SK-N-SH (cell line): ENCODE measurements around the gene EPB41L5. TPM values are rescaled to one million over a fixed set of nuclear protein-coding genes. Genes with fewer than 3 reads are reported as not detected.

Experiments used
- CTCF ChIA-PET: fragments of 300-600, 350-600 bp; formaldehyde crosslinking; extraction: SDS; loops from one replicate; lab custom pipeline; 2021; lab: Yijun Ruan, JAX
- POLR2A ChIA-PET: fragments of 350-600 bp; sonication (Branson Sonifier 250); formaldehyde crosslinking; extraction: SDS; loops from one replicate; lab custom pipeline; 2020; ENCODE audit warnings: antibody characterized with exemption, inconsistent platforms; lab: Yijun Ruan, JAX
- DNase-seq: peaks from one replicate; pipeline ENCODE4 v3.0.0; 2012
- H2AFZ ChIP-seq: fragments of 200-600 bp; sonication (generic); 2 replicates; pipeline ENCODE4 v1.8.1; 2016; ENCODE audit warnings: antibody characterized with exemption, mild to moderate bottlenecking, low read depth
- H3F3A ChIP-seq: fragments of 200-600 bp; sonication (generic); replicated peaks from 2 replicates; pipeline ENCODE3; 2016; ENCODE audit warnings: antibody characterized with exemption, mild to moderate bottlenecking; ENCODE audit not compliant: insufficient read depth
- H3K27ac ChIP-seq, 2 experiments: fragments of 200-500 bp in 1 of 2; fragments of 200-600 bp in 1 of 2; sonication (Bioruptor generic) in 1 of 2; sonication (generic), shearing (Covaris generic) in 1 of 2; 2 replicates each; pipeline versions ENCODE4 v1.5.1 to v1.6.1; 2014 to 2016; ENCODE audit warnings: low read depth in 2 of 2, inconsistent platforms in 1 of 2, low read length in 1 of 2, mild to moderate bottlenecking in 1 of 2, mixed read lengths in 1 of 2
- H3K27me3 ChIP-seq: fragments of 200-600 bp; sonication (generic), shearing (Covaris generic); 2 replicates; pipeline ENCODE4 v1.6.1; 2016; ENCODE audit warnings: mixed run types; ENCODE audit not compliant: insufficient read depth
- H3K36me3 ChIP-seq, 2 experiments: fragments of 200-500 bp in 1 of 2; fragments of 200-600 bp in 1 of 2; sonication (Bioruptor generic) in 1 of 2; sonication (generic) in 1 of 2; replicated peaks in 1 of 2; 2 replicates each; pipeline versions ENCODE3 to v1.5.1; 2014 to 2016; ENCODE audit warnings: low read length in 1 of 2, mild to moderate bottlenecking in 1 of 2; ENCODE audit not compliant: insufficient read depth in 2 of 2, control insufficient read depth in 1 of 2
- H3K4me1 ChIP-seq, 2 experiments: fragments of 200-500 bp in 1 of 2; fragments of 200-600 bp in 1 of 2; sonication (Bioruptor generic) in 1 of 2; sonication (generic), shearing (Covaris generic) in 1 of 2; 2 replicates each; pipeline versions ENCODE4 v1.5.1 to v1.6.1; 2014 to 2016; ENCODE audit warnings: low read depth in 1 of 2, low read length in 1 of 2, mixed run types in 1 of 2; ENCODE audit not compliant: insufficient read depth in 2 of 2, control insufficient read depth in 1 of 2
- H3K4me2 ChIP-seq: fragments of 200-600 bp; sonication (generic), shearing (Covaris generic); 2 replicates; pipeline ENCODE4 v1.6.1; 2017; ENCODE audit warnings: mixed run types
- H3K4me3 ChIP-seq, 2 experiments: fragments of 200-500 bp in 1 of 2; fragments of 200-600 bp in 1 of 2; sonication (Bioruptor generic) in 1 of 2; sonication (generic), shearing (Covaris generic) in 1 of 2; 2 replicates each; pipeline versions ENCODE4 v1.5.1 to v1.8.1; 2014 to 2016; ENCODE audit warnings: low read depth in 2 of 2, inconsistent platforms in 1 of 2, low read length in 1 of 2, mild to moderate bottlenecking in 1 of 2, mixed read lengths in 1 of 2, moderate library complexity in 1 of 2
- H3K79me2 ChIP-seq: fragments of 200-600 bp; sonication (generic); 2 replicates; pipeline ENCODE4 v1.8.1; 2017; ENCODE audit warnings: mild to moderate bottlenecking; ENCODE audit not compliant: insufficient read depth
- H3K9ac ChIP-seq: fragments of 200-600 bp; sonication (generic); 2 replicates; pipeline ENCODE4 v1.6.1; 2017; ENCODE audit warnings: mixed run types
- H3K9me2 ChIP-seq: fragments of 200-600 bp; sonication (generic); 2 replicates; pipeline ENCODE4 v1.6.1; 2017; ENCODE audit warnings: mixed run types
- H3K9me3 ChIP-seq: fragments of 200-600 bp; sonication (generic); 2 replicates; pipeline ENCODE4 v1.6.1; 2017; ENCODE audit warnings: mixed run types, mild to moderate bottlenecking, moderate library complexity
- H4K20me1 ChIP-seq: fragments of 200-600 bp; sonication (generic); 2 replicates; pipeline ENCODE4 v1.6.1; 2017; ENCODE audit warnings: mild to moderate bottlenecking, mixed run types; ENCODE audit not compliant: insufficient read depth
- CHD2 ChIP-seq: fragments of 150-350 bp; IDR thresholded peaks from 2 replicates; pipeline ENCODE4 v1.6.1; 2018; ENCODE audit warnings: low read length; ENCODE audit not compliant: partially characterized antibody
- ELF1 ChIP-seq: IDR thresholded peaks from 2 replicates; pipeline ENCODE4 v1.4.0; 2012
- FOSL2 ChIP-seq: IDR thresholded peaks from 2 replicates; pipeline ENCODE4 v1.4.0; 2012; ENCODE audit warnings: low read depth, mild to moderate bottlenecking, moderate library complexity, borderline replicate concordance
- FOXJ3 ChIP-seq: sonication (generic); formaldehyde crosslinking; IDR thresholded peaks from 2 replicates; pipeline ENCODE4 v1.5.1; 2020; ENCODE audit warnings: mild to moderate bottlenecking, missing genetic modification reagents
- FOXM1 ChIP-seq: IDR thresholded peaks from 2 replicates; pipeline ENCODE4 v1.4.0; 2012; ENCODE audit warnings: low read depth, mild to moderate bottlenecking
- MEF2A ChIP-seq: IDR thresholded peaks from 2 replicates; pipeline ENCODE4 v1.4.0; 2012; ENCODE audit warnings: low read depth, borderline replicate concordance
- MXI1 ChIP-seq: IDR thresholded peaks from 2 replicates; pipeline ENCODE4 v1.6.1; 2012; ENCODE audit warnings: mild to moderate bottlenecking, low read depth, low read length, improper control_type of control experiment
- NFIC ChIP-seq: IDR thresholded peaks from 2 replicates; pipeline ENCODE4 v1.4.0; 2012; ENCODE audit warnings: borderline replicate concordance
- NRF1 ChIP-seq: IDR thresholded peaks from 2 replicates; pipeline ENCODE4 v1.6.1; 2012; ENCODE audit warnings: low read depth, mild to moderate bottlenecking, low read length
- PBX3 ChIP-seq: IDR thresholded peaks from 2 replicates; pipeline ENCODE4; 2012
- RAD21 ChIP-seq: IDR thresholded peaks from 2 replicates; pipeline ENCODE4 v1.6.1; 2012; ENCODE audit warnings: mild to moderate bottlenecking, low read length
- RFX5 ChIP-seq: IDR thresholded peaks from 2 replicates; pipeline ENCODE4 v1.6.1; 2012; ENCODE audit warnings: mild to moderate bottlenecking, improper control_type of control experiment, low read length
- TAF1 ChIP-seq: IDR thresholded peaks from 2 replicates; pipeline ENCODE4 v1.6.1; 2012; ENCODE audit warnings: low read depth, mild to moderate bottlenecking, low read length, moderate library complexity, borderline replicate concordance
- TCF12 ChIP-seq: IDR thresholded peaks from 2 replicates; pipeline ENCODE4 v1.4.0; 2012
- TEAD4 ChIP-seq: IDR thresholded peaks from 2 replicates; pipeline ENCODE4 v1.4.0; 2012; ENCODE audit warnings: mild to moderate bottlenecking, borderline replicate concordance; ENCODE audit not compliant: insufficient read depth
- WGBS: methylation state at CpG from one replicate; pipeline ENCODE4 v1.1.6; 2017; ENCODE audit warnings: low lambda C conversion rate; 5-methylcytosine and 5-hydroxymethylcytosine counted together
- polyA plus RNA-seq, 3 experiments: library from polyadenylated mRNA; depleted of rRNA; stranded (reverse); fragments of >200 nt; gene quantifications; 2 replicates each; pipeline ENCODE4 v1.2.3, GENCODE V29; 2012
- TF ChIP-seq, protein P1 (sequence below): fragments of 200-600 bp; sonication (generic); IDR thresholded peaks from 2 replicates; pipeline ENCODE4 v1.6.1; 2017; ENCODE audit warnings: antibody characterized with exemption, mild to moderate bottlenecking, moderate library complexity
- TF ChIP-seq, protein P2 (sequence below): fragments of 150-350 bp; IDR thresholded peaks from 2 replicates; pipeline ENCODE4 v1.6.1; 2016; ENCODE audit warnings: mild to moderate bottlenecking, low read depth, low read length

Gene EPB41L5
- polyA plus RNA-seq, 1 of the 3 experiments (the other 2 are of a cell fraction) = 5.3 TPM

GRCh38 chr2:120079647-120080046 is 66.8 kb downstream of the EPB41L5 start:
- no peaks in the 10 kb centered on the region for H3K4me1 ChIP-seq
- ChIA-PET CTCF (interaction anchor here (2.1 kb wide), 1 partner anchor 95 kb away, joined by 7 read pairs; no protein-coding TSS in a partner anchor), POLR2A (no interaction called here)
- H3K79me2 ChIP-seq = no peaks in the 10 kb centered on the region
- WGBS = 93% methylated on average over 2 of the region's 2 CpGs
- no peak overlapping the region for H3K9ac ChIP-seq
- H3K9me2 ChIP-seq = no peaks in the 10 kb centered on the region
- H3K27ac ChIP-seq = no peak overlapping the region
- DNase-seq = no peak
- H2AFZ ChIP-seq = no peak overlapping the region
- H3K4me2 ChIP-seq = no peak overlapping the region
- H3K4me3 ChIP-seq = no peak overlapping the region
- no peaks in the 10 kb centered on the region for H3K27me3 ChIP-seq
- TF ChIP-seq FOXJ3 (CRISPR knock-in tag) = no peak
- TF ChIP-seq RAD21 = no peak
- TF ChIP-seq NFIC = no peak
- TF ChIP-seq FOSL2 = no peak
- no peak for TF ChIP-seq ELF1
- no peak for TF ChIP-seq PBX3
- TF ChIP-seq NRF1 = no peak
- TF ChIP-seq, protein P1, sequence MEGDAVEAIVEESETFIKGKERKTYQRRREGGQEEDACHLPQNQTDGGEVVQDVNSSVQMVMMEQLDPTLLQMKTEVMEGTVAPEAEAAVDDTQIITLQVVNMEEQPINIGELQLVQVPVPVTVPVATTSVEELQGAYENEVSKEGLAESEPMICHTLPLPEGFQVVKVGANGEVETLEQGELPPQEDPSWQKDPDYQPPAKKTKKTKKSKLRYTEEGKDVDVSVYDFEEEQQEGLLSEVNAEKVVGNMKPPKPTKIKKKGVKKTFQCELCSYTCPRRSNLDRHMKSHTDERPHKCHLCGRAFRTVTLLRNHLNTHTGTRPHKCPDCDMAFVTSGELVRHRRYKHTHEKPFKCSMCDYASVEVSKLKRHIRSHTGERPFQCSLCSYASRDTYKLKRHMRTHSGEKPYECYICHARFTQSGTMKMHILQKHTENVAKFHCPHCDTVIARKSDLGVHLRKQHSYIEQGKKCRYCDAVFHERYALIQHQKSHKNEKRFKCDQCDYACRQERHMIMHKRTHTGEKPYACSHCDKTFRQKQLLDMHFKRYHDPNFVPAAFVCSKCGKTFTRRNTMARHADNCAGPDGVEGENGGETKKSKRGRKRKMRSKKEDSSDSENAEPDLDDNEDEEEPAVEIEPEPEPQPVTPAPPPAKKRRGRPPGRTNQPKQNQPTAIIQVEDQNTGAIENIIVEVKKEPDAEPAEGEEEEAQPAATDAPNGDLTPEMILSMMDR = no peak
- no peak for TF ChIP-seq FOXM1
- TF ChIP-seq, protein P2, sequence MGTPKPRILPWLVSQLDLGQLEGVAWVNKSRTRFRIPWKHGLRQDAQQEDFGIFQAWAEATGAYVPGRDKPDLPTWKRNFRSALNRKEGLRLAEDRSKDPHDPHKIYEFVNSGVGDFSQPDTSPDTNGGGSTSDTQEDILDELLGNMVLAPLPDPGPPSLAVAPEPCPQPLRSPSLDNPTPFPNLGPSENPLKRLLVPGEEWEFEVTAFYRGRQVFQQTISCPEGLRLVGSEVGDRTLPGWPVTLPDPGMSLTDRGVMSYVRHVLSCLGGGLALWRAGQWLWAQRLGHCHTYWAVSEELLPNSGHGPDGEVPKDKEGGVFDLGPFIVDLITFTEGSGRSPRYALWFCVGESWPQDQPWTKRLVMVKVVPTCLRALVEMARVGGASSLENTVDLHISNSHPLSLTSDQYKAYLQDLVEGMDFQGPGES = no peak
- no peak for TF ChIP-seq RFX5
- no peak for TF ChIP-seq MXI1
- no peak for TF ChIP-seq CHD2
- no peak for TF ChIP-seq TAF1
- no peak for TF ChIP-seq TEAD4
- no peaks in the 10 kb centered on the region for H3F3A ChIP-seq
- H4K20me1 ChIP-seq = no peaks in the 10 kb centered on the region
- no peaks in the 10 kb centered on the region for H3K9me3 ChIP-seq
- H3K36me3 ChIP-seq = peaks cover 4 to 18% of the 10 kb centered on the region in 2 experiments

DNA sequence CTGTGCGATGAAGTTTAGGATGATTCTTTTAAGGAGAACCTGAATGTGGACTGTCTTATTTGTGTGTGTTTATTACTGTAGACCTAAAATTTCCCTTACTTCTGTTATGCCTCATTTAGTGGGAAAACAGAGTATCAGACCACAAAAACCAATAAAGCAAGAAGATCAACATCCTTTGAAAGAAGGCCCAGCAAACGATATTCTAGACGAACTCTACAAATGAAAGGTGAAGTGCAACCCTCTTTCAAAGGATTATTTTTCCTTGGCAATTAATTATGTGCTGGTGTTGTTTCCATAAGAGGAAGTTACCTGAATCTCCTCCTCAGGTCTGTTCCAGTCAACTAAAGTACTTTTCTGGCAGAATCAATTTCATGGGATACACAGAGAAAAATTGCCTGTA is 78.6 kb downstream of the EPB41L5 start:
- WGBS = 97% methylated on average over 3 of the region's 3 CpGs
- POLR2A ChIA-PET = no interaction called here

More for the DNA sequence above, 78.6 kb downstream of the EPB41L5 start:
- no peak overlapping the region for H2AFZ ChIP-seq
- CTCF ChIA-PET = no interaction called here
- no peak for DNase-seq
- H3K27me3 ChIP-seq = no peaks in the 10 kb centered on the region
- TF ChIP-seq TCF12 (no peak), RFX5 (no peak), MEF2A (no peak)
- no peaks in the 10 kb centered on the region for H3F3A ChIP-seq
- no peaks in the 10 kb centered on the region; a peak in 2 of 4 replicates for H3K4me1 ChIP-seq
- no peaks in the 10 kb centered on the region for H4K20me1 ChIP-seq
- no peaks in the 10 kb centered on the region for H3K79me2 ChIP-seq
- no peak overlapping the region for H3K9ac ChIP-seq
- no peak overlapping the region for H3K27ac ChIP-seq
- H3K4me2 ChIP-seq = no peak overlapping the region
- H3K36me3 ChIP-seq = peaks cover 10 to 35% of the 10 kb centered on the region in 2 experiments
- no peaks in the 10 kb centered on the region for H3K9me2 ChIP-seq
- no peak overlapping the region for H3K4me3 ChIP-seq
- H3K9me3 ChIP-seq = no peaks in the 10 kb centered on the region
